ENCODE results near the gene NPPA.
"Not testable (repeated sequence)": the region's sequence is repeated elsewhere in the genome, so short reads cannot be mapped to it uniquely, and the experiment has no call there.

Gene NPPA

GRCh38 chr1:11807133-11807532 lies 40.5 kb downstream of the NPPA start:
- TF ChIP-seq, protein P1, sequence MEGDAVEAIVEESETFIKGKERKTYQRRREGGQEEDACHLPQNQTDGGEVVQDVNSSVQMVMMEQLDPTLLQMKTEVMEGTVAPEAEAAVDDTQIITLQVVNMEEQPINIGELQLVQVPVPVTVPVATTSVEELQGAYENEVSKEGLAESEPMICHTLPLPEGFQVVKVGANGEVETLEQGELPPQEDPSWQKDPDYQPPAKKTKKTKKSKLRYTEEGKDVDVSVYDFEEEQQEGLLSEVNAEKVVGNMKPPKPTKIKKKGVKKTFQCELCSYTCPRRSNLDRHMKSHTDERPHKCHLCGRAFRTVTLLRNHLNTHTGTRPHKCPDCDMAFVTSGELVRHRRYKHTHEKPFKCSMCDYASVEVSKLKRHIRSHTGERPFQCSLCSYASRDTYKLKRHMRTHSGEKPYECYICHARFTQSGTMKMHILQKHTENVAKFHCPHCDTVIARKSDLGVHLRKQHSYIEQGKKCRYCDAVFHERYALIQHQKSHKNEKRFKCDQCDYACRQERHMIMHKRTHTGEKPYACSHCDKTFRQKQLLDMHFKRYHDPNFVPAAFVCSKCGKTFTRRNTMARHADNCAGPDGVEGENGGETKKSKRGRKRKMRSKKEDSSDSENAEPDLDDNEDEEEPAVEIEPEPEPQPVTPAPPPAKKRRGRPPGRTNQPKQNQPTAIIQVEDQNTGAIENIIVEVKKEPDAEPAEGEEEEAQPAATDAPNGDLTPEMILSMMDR (IDR thresholded peaks at IDR 0.05; ENCODE audit: insufficient read depth, missing control alignments) = no peak
- no peak for FAIRE-seq
- no peak for DNase-seq (ENCODE audit: insufficient read length, low spot score)

DNA sequence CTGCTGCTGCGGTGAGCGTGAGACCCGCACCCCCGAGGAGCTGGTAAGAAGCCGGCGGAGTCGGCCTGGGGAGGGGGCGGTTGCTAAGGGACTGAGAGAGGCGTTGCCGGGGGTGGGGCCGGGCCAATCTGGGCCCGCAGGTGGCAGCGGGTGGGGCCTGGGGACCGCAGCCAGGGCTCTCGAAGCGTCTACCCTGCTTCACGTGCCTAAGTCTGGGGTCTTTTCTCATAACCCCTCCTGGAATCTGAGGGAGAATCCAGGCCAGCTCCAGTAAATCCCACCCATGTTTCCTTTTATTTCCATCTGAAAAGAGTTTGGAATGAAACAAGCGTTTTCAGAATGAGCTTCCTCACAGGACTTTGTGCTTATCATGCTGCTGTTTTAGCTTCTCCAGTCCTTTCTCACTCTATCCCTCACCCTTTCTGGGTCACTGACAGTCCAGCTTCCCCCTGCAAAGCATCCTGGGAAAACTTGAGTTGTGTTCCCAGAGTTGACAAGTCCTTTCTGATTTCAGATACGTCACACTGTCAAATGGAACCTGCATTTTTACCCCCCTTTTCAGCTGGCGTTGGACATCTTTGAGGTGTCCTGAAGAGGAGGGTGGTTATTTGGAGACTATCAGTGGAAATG lies 41.2 kb downstream of the NPPA start:
- no peak for FAIRE-seq
- no peak for DNase-seq (ENCODE audit: insufficient read length, low spot score)
- TF ChIP-seq, protein P1 (IDR thresholded peaks at IDR 0.05; ENCODE audit: insufficient read depth, missing control alignments) = no peak

DNA sequence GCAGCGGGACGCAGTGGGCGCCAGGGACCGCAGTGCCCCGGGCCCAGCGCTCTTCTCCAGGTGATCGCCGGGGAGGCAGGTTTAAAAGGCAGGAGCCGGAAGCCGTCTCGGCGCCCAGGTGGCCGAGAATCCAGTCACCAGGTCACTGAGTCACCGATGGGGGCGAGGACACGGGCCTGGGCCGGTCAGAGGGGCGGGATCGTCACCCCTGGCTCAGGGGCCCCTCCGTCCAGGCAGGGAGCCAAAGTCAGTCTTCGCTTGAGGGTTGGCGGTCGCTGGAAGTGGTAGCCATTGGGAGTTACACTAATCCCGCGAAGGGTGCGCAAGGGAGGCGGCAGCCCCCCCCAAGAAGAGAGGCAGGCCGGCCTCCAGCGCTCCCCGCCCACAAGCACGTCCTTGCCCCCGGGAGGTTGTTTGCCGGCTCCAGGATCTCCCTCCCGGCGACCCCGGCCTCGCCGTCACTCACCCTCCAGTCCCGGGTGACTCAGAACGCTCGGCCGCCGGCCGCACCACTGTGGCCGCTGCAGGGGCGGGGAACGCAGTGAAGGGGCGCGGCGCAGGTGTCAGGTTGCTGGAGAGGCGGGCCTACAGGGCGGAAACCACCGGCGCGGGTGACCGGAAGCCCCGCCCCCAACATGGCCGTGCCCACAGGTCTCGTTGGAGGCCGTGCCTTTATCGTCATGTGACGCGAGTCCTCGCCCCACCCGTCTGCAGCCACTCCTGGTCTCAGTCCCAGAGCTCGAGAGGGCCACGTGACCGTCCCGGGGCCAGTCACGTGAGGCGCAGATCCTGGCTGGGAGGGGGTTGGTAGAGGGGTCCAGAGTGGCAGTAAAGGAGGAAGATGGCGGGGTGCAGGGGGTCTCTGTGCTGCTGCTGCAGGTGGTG lies 41.9 kb downstream of the NPPA start, which contains the start of the genes CLCN6 and MTHFR:
Gene CLCN6 (plus strand): TSS at position 770 of the 885 bp plus-strand sequence. CDS start 72 bp downstream, at position 842.
Gene MTHFR (minus strand): TSS at position 543 of the 885 bp plus-strand sequence. CDS start 2,848 bp downstream, outside the sequence.
- TF ChIP-seq, protein P1 (IDR thresholded peaks at IDR 0.05; ENCODE audit: insufficient read depth, missing control alignments) = no peak
- FAIRE-seq = no peak

GRCh38 chr1:11804666-11805421 lies 42.7 kb downstream of the NPPA start:
- FAIRE-seq (no peak), DNase-seq (ENCODE audit: insufficient read length, low spot score) (no peak)
- TF ChIP-seq, protein P1 (IDR thresholded peaks at IDR 0.05; ENCODE audit: insufficient read depth, missing control alignments) = no peak

More for the DNA sequence above, 41.9 kb downstream of the NPPA start, which contains the start of the genes CLCN6 and MTHFR:
- DNase-seq (ENCODE audit: insufficient read length, low spot score) = peak; percentile 64

DNA sequence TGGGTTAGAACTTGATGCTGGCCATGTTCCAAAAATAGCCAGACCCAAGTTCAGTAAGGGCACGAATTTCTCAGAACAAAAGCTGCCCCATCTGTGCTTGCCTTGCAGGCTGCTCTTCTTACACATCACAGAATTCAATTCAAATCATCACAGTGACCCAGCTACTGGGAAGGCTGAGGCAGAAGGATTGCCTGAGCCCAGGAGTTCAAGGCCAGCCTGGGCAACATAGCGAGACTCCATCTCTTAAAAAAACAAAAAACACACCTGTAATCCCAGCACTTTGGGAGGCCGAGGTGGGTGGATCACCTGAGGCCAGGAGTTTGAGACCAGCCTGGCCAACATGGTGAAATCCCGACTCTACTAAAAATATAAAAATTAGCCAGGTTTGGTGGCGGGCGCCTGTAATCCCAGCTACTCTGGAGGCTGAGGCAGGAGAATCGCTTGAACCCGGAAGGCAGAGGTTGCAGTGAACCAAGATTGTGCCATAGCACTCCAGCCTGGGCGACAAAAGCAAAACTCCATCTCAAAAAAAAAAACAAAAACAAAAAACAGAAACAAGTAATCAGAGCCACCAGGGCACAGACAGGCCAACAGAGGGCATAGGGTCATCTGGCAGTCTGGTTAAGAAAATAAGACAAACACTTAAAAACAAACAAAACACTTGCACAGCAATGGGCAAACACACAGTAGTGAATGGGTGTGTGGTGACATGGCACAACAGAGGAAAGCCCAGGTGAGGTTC lies 43.5 kb downstream of the NPPA start:
- not testable (repeated sequence) for DNase-seq (ENCODE audit: insufficient read length, low spot score); FAIRE-seq

- no peak for FAIRE-seq
- TF ChIP-seq, protein P1 (IDR thresholded peaks at IDR 0.05; ENCODE audit: insufficient read depth, missing control alignments) = no peak
- no peak for DNase-seq (ENCODE audit: insufficient read length, low spot score)
Measured at GRCh38 chr1:11802973-11803885, 44.4 kb downstream of the NPPA start.
